ENCODE measurements around the gene EPAS1.

DNA sequence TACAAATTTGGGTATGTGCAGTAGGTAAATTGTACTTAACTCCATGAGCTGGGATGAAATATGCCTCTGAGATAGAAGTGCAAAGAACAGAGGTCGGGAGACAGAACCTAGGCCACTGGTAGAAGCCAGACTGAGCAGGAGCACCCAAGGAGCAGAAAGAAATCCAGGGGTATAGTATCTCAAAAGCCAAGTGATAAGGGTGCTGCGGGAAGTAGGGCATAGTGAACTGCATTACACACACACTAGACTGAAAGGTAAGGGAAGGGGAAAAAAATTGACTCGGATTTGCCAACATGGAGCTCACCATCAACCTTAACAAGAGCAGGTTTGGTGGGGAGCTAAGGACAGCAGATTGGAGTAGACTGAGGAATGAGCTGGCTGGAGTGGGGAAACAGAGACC is 92.8 kb downstream of the EPAS1 start:
- TF ChIP-seq POLR2AphosphoS5 (IDR thresholded peaks at IDR 0.05; ENCODE audit: low read depth) (no peak), GABPA (IDR thresholded peaks at IDR 0.05; ENCODE audit: low read depth) (no peak), SPI1 (IDR thresholded peaks at IDR 0.05; ENCODE audit: borderline replicate concordance, low read depth) (no peak)
- TF ChIP-seq, protein P1, sequence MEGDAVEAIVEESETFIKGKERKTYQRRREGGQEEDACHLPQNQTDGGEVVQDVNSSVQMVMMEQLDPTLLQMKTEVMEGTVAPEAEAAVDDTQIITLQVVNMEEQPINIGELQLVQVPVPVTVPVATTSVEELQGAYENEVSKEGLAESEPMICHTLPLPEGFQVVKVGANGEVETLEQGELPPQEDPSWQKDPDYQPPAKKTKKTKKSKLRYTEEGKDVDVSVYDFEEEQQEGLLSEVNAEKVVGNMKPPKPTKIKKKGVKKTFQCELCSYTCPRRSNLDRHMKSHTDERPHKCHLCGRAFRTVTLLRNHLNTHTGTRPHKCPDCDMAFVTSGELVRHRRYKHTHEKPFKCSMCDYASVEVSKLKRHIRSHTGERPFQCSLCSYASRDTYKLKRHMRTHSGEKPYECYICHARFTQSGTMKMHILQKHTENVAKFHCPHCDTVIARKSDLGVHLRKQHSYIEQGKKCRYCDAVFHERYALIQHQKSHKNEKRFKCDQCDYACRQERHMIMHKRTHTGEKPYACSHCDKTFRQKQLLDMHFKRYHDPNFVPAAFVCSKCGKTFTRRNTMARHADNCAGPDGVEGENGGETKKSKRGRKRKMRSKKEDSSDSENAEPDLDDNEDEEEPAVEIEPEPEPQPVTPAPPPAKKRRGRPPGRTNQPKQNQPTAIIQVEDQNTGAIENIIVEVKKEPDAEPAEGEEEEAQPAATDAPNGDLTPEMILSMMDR (IDR thresholded peaks at IDR 0.05; ENCODE audit: insufficient read depth, low read length), result no peak
- TF ChIP-seq, protein P2, sequence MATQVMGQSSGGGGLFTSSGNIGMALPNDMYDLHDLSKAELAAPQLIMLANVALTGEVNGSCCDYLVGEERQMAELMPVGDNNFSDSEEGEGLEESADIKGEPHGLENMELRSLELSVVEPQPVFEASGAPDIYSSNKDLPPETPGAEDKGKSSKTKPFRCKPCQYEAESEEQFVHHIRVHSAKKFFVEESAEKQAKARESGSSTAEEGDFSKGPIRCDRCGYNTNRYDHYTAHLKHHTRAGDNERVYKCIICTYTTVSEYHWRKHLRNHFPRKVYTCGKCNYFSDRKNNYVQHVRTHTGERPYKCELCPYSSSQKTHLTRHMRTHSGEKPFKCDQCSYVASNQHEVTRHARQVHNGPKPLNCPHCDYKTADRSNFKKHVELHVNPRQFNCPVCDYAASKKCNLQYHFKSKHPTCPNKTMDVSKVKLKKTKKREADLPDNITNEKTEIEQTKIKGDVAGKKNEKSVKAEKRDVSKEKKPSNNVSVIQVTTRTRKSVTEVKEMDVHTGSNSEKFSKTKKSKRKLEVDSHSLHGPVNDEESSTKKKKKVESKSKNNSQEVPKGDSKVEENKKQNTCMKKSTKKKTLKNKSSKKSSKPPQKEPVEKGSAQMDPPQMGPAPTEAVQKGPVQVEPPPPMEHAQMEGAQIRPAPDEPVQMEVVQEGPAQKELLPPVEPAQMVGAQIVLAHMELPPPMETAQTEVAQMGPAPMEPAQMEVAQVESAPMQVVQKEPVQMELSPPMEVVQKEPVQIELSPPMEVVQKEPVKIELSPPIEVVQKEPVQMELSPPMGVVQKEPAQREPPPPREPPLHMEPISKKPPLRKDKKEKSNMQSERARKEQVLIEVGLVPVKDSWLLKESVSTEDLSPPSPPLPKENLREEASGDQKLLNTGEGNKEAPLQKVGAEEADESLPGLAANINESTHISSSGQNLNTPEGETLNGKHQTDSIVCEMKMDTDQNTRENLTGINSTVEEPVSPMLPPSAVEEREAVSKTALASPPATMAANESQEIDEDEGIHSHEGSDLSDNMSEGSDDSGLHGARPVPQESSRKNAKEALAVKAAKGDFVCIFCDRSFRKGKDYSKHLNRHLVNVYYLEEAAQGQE (IDR thresholded peaks at IDR 0.05; ENCODE audit: insufficient replicate concordance, low read depth), result no peak

All from HL-60 (cell line).